GM10248 (cell line): ENCODE data around the gene SLC39A7.

Experiments
- CTCF ChIA-PET: fragments of 300-600 bp; sonication (Branson Sonifier 250); formaldehyde crosslinking; extraction: SDS; loops from one replicate; lab custom pipeline; 2021; ENCODE audit warnings: antibody characterized with exemption; lab: Yijun Ruan, JAX
- POLR2A ChIA-PET: fragments of 350-650 bp; sonication (Branson Sonifier 250); formaldehyde crosslinking; extraction: SDS; loops from one replicate; lab custom pipeline; 2020; ENCODE audit warnings: antibody characterized with exemption; lab: Yijun Ruan, JAX
- DNase-seq: peaks from one replicate; pipeline ENCODE4 v3.0.0; 2012; ENCODE audit errors: extremely low spot score
- CTCF ChIP-seq: IDR thresholded peaks from 2 replicates; pipeline ENCODE4 v1.5.1; 2012; ENCODE audit warnings: mild to moderate bottlenecking, low read depth; ENCODE audit errors: extremely low read depth, missing control alignments, control extremely low read depth

Gene SLC39A7

GRCh38 chr6:33181141-33181540, 19.5 kb upstream of the SLC39A7 start:
- POLR2A ChIA-PET: no interaction called here
- no peak for DNase-seq
- CTCF ChIA-PET: interaction anchor here (1.0 to 1.3 kb wide), 2 partner anchors 20 to 180 kb away, joined by 3 to 4 read pairs; no protein-coding TSS in a partner anchor
- TF ChIP-seq CTCF: no peak

GRCh38 chr6:33183071-33183683, 17.5 kb upstream of the SLC39A7 start:
- CTCF ChIA-PET: interaction anchor here (0.8 to 3.0 kb wide), 6 partner anchors 10 to 169 kb away, joined by 3 to 16 read pairs (median 3); no protein-coding TSS in a partner anchor
- POLR2A ChIA-PET: no interaction called here

GRCh38 chr6:33185190-33185589, 15.5 kb upstream of the SLC39A7 start:
- ChIA-PET POLR2A (no interaction called here), CTCF (no interaction called here)
- TF ChIP-seq CTCF: no peak
- DNase-seq: no peak

More at GRCh38 chr6:33183071-33183683, 17.5 kb upstream of the SLC39A7 start:
- DNase-seq: no peak
- no peak for TF ChIP-seq CTCF

GRCh38 chr6:33185654-33186187, 14.9 kb upstream of the SLC39A7 start:
- ChIA-PET POLR2A (no interaction called here), CTCF (interaction anchor here (1.2 kb wide), 1 partner anchor 12 kb away, joined by 6 read pairs; no protein-coding TSS in a partner anchor)
- DNase-seq: no peak
- TF ChIP-seq CTCF: no peak

GRCh38 chr6:33187809-33188208, 12.9 kb upstream of the SLC39A7 start:
- DNase-seq: no peak
- TF ChIP-seq CTCF: no peak
- ChIA-PET CTCF (no interaction called here), POLR2A (no interaction called here)

GRCh38 chr6:33189164-33189563, 11.5 kb upstream of the SLC39A7 start:
- ChIA-PET CTCF (interaction anchor here (1.1 to 2.1 kb wide), 4 partner anchors 8 to 67 kb away, joined by 3 to 8 read pairs (median 6); no protein-coding TSS in a partner anchor), POLR2A (no interaction called here)
- DNase-seq: no peak
- no peak for TF ChIP-seq CTCF
